ENCODE measurements around the gene USH2A.

DNA sequence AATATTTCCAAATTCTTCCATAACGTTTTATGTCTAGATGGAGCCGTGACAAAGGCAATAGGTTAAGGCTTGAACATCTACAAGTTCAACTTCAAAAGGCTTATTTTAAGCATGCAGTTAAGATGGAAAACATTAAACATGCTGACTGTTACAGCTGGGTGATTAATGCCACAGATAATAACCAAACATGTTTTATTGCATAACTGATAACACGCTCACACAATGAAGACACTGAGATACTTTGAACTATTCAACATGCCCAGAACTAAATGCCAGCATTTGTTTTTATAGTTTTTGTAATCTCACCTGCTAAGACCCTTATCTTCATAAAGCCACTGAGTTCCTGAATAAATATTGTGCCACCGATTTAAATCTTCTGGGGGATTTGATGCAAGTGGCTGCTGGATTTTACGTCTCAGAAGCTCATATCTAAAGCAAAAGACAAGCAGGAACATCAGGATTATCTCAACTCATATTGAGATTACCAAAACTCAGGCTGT is 545.7 kb downstream of the USH2A start:
- TF ChIP-seq, protein P1, sequence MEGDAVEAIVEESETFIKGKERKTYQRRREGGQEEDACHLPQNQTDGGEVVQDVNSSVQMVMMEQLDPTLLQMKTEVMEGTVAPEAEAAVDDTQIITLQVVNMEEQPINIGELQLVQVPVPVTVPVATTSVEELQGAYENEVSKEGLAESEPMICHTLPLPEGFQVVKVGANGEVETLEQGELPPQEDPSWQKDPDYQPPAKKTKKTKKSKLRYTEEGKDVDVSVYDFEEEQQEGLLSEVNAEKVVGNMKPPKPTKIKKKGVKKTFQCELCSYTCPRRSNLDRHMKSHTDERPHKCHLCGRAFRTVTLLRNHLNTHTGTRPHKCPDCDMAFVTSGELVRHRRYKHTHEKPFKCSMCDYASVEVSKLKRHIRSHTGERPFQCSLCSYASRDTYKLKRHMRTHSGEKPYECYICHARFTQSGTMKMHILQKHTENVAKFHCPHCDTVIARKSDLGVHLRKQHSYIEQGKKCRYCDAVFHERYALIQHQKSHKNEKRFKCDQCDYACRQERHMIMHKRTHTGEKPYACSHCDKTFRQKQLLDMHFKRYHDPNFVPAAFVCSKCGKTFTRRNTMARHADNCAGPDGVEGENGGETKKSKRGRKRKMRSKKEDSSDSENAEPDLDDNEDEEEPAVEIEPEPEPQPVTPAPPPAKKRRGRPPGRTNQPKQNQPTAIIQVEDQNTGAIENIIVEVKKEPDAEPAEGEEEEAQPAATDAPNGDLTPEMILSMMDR (IDR thresholded peaks at IDR 0.05), result no peak
- no peak for TF ChIP-seq POLR2A (IDR thresholded peaks at IDR 0.05)
